ENCODE measurements around the gene CEP120.
"Not testable (repeated sequence)": the region's sequence is repeated elsewhere in the genome, so short reads cannot be mapped to it uniquely, and the experiment has no call there.

CEP120 gene

GRCh38 chr5:123438244-123438643 is 15.0 kb upstream of the CEP120 start:
- no peak for DNase-seq

- no peak for DNase-seq
Measured at GRCh38 chr5:123436201-123436600, 13.0 kb upstream of the CEP120 start.

- no peak for DNase-seq
Measured at GRCh38 chr5:123434796-123435195, 11.6 kb upstream of the CEP120 start.

- DNase-seq = no peak
Measured at GRCh38 chr5:123433596-123433995, 10.4 kb upstream of the CEP120 start.

- DNase-seq = not testable (repeated sequence)
Measured at GRCh38 chr5:123430441-123430840, 7.2 kb upstream of the CEP120 start.

- DNase-seq = no peak
Measured at GRCh38 chr5:123429993-123430392, 6.8 kb upstream of the CEP120 start.

DNA sequence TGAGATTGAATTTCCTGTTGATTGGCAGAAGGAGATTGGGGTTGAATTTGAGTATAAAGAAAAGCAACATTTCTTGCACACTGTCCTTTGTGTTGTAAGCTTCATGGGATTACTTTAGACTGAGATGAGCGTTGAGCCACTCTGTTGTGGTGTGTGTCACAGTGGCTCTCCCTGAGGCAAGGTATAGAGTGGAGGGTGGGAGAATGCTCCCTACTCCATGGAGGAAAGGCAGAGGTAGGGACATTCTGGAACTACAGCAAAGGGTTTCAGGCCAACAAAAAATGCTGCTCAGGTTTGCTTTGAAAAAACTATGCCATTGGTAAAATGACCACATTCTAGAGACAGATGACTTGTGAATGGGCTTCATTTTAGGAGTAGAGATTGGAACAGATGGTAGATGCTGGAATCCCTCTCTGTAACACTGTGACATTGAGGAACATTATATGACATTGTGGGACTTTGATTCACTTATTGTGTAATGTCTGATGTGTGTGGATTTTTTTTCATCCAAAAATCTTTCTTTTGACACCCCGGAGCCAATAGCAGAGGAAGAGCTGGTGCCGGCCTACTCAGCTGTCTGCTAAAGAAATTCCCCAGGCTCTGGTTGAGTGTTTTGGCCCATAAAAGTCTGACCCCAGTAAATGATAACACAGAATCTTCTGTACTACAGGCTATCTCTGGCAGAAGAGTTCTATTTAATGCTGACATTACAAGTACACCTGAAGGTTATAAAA is 6.2 kb upstream of the CEP120 start:
- no peak for DNase-seq

DNA sequence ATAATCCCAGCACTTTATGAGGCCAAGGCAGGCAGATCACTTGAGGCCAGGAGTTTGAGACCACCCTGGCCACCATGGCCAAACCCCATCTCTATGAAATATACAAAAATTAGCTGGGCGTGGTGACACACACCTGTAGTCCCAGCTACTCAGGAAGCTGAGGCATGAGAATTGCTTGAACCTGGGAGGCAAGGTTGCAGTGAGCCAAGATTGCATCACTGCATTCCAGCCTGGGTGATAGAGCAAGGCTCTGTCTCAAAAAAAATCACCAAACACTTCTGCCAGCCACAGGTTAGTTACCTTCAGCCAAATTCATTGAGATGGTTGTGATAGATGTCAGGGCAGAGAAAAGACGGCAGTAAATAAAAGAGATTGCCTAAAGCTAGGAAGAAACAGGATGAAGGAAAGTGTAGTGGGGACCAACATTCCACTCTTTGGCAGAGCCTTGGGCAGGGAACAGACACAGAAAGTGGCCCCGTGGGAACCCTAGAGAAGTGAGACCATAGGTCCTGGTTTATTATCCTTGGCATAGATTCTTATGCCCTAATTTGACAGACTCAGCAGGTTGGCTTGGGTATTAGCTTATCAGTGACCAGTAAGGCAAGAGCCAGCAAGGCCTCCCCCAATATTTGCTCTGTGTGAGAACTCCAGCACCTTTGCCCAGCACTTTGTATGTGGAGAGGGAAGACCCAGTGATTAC is 5.5 kb upstream of the CEP120 start:
- no peak for DNase-seq

DNA sequence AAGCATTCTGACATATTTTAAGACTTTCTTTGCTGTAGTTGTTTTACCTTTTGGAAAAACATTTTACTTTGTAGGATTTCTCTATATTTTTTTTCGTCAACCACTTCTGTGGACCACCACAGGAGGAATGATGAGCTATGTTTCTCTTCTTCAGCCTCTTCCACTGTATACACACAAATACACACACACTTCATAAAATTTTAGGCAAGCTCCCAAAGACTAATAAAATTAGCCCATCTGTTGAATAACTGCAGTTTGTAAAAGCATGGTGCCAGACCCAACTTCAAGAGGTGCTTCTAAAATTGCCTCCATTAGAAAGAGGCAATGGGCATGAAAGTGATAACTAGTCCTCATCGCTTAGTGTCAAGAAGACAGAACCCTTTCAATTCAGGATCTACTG is 4.1 kb upstream of the CEP120 start:
- peak in 1 of 2 experiments; percentile 23 for DNase-seq

GRCh38 chr5:123425431-123425830 is 2.2 kb upstream of the CEP120 start:
- DNase-seq = no peak

- no peak for DNase-seq
Measured at GRCh38 chr5:123422433-123423277, 548 bp downstream of the CEP120 start.

DNA sequence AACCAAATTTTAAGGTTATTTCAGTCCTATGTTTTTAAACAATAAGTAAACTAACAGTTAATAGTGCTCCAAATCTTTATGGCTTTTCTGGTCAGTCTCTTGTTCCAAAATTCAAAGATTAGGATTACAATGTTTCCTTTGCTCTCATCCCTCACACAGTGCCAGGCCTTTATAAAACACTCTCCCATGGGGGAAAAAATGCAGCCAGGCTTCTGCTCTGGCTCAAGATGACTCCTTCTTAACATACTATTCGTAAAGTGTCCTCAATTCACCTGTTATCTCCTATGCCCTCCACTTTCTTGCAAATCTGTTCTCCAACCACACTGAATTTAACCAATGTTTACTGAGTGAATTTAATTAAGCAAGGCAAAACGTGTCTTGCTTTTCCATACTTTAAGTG is 1.4 kb downstream of the CEP120 start:
- no peak for DNase-seq

DNA sequence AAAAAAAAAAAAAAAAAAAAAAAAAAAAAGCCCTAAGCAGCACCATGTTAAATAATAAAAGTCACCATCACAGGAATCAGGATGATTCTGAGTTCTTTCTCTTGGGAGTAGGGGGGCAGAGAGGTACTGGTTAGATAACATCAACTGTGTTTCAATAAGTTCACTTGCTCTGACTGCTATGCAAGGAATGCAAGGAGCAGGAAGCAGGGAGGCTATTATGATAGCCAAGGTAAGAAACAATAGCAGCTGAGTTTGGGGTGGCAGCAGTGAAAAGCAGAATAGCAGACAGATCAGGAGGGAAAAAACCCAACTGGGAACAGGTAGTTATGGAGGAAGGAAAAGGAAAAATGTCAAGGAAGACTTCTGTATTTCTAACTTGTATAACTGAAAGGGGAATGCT is 8.2 kb downstream of the CEP120 start:
- DNase-seq = no peak

DNA sequence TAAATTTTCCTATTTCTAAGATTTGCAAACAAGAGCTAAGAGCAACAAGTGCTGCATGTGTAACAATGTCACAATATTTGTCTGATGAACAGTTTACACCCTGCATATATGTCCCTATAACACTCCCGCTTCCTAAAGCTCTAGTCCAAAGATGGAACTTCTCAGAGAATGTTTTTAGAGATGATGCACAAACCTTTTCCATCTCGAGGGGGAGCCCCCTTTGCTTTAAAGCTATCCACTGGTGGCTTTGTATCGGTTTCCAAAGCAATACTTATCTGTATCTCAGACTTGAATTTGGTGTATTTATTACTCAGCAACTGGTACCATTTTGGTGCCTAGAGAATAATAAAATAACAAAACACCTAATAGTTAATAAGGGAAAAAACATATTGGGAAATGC is 11.0 kb downstream of the CEP120 start:
- no peak for DNase-seq

- not testable (repeated sequence) for DNase-seq
Measured at GRCh38 chr5:123401999-123402398, 21.2 kb downstream of the CEP120 start.

DNA sequence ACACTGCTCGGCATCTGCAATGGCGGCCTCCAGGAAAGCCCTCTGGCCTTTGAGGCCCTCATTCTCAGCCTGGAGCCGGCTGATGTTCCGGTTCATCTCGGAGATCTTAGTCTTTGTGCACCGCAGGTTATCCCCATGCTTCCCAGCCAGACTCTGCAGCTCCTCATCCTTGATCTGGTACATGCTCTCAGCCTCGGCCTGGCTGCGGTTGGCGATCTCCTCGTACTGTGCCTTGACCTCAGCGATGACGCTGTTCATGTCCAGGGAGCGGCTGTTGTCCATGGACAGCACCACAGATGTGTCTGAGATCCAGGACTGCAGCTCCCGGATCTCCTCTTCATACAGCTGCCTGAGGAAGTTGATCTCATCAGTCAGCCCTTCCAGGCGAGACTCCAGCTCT is 21.9 kb downstream of the CEP120 start:
- no peak for DNase-seq

GRCh38 chr5:123400870-123401291 is 22.3 kb downstream of the CEP120 start:
- not testable (repeated sequence) for DNase-seq

DNA sequence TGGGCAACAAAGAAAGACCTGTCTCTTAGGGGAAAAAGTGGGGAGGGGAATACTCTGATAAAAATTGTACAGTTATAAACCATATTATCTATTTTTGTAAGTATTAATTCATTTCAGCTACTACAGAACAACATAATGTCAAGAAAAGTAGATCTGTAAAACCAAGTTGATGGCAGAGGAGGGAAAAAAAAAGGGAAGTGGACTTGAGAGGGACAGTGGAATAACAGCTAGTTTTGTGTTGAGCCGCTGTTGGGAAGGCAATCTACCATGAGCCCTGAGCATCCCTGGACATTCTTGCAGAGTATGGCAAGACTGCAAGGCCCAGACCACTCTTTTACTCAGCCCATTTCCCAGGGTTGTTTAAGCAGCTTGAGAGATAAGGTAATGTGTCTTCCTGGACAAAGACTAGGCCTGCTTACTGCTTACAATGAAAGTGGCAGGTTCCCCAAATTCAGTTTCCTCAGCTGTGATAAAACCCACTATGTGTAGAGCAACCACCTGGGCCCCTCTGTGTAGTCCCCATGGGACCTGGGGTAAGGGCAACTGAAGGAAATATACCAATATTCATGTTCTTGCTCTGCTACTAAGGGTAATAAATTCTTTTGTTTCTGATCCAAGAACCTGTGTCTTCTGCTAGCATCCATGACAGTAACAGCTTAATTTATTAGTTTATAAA is 25.0 kb downstream of the CEP120 start:
- DNase-seq = no peak

DNA sequence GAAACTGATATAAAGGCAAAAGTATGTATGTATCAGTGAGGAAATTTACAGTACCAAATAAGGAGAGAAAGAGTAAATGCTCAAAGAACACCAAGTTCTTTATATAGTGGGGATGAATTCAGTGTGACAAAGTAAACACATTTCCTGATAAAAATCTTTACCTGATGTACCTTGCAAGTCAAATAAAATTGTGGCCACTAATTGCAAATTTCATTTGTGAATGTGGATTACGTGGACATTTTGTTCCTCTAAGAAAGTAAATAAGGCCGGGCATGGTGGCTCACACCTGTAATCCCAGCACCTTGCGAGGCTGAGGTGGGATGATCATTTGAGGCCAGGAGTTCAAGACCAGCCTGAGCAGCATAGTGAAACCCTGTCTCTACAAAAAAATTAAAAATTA is 25.7 kb downstream of the CEP120 start:
- no peak for DNase-seq

- DNase-seq = no peak
Measured at GRCh38 chr5:123391009-123391408, 32.2 kb downstream of the CEP120 start.

DNA sequence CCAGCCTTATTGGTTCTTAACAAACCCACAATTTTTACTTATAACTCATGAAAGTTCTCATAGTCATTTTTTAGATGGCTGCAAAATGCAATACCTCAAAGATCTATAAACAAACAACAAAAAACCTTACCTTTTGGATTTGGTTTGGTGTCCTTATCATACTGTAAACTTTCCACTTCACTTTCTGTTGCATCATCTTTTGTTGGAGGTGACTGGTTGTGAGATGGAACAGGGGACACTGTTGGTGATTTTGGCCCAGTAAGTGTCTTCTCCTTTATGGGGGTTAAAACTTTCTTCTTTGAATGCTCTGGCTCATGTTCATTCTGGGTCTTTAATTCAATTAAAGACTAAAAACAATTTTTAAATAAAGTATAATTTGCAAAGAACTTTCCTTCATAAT is 33.4 kb downstream of the CEP120 start:
- DNase-seq = no peak

DNA sequence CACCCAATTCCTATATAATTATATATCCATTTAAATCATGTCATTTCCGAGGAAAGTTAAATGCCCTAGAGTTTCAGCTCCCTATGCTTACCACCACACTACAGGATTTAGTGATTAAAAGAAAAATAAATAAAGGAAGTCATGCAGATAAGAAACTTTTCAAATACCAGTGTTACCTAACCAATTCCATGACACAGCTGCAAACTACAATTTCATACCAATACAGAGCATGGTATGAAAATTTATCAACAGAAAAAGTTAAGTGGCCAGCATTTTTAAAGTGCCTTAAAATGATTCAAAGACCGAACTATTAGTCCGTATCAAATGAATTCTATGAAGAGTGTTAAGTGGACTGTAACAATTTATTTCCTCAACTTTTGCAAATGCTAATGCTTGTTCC is 35.9 kb downstream of the CEP120 start:
- DNase-seq = no peak

DNA sequence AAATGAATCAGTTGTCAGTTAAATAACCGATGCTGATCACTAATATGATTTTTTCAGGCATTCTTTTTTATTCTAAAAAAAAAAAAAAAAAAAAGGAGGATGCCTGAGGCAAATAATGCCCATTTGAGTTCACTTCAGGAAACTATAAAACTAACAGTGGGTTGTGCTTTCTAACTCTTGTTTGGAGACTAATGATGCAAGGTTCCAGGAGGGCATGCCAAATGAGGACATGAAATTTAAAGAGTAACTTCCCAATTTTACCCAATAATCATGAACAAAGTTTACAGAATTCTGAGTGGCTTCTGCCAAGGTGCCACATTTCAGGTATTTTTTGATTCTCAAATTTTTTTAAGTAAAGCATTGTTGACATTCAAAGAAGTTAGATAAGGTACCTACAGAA is 41.0 kb downstream of the CEP120 start:
- DNase-seq = no peak

All from NCI-H446 (cell line).